ENCODE data around the gene MCRIP2.

- TF ChIP-seq CTCF (IDR thresholded peaks at IDR 0.05 in 2 of 3, conservative IDR thresholded peaks at IDR 0.05 in 1 of 3; ENCODE audit: insufficient read depth in 2 of 3, low read depth in 1 of 3, low read length in 3 of 3): no peak
- no peak for TF ChIP-seq EZH2 (IDR thresholded peaks at IDR 0.05; ENCODE audit: borderline replicate concordance, low read depth, low read length)
- no peak for TF ChIP-seq ZNF398 (CRISPR knock-in tag; IDR thresholded peaks at IDR 0.05)
- no peak for TF ChIP-seq ZNF175 (CRISPR knock-in tag; IDR thresholded peaks at IDR 0.05; ENCODE audit: low read depth)
- no peak for TF ChIP-seq CC2D1A (IDR thresholded peaks at IDR 0.05)
- no peak for TF ChIP-seq RNF2 (IDR thresholded peaks at IDR 0.05)
- TF ChIP-seq FOXK2 (conservative IDR thresholded peaks at IDR 0.05 in 1 of 2, IDR thresholded peaks at IDR 0.05 in 1 of 2; ENCODE audit: low read depth in 2 of 2): no peak
- TF ChIP-seq FOXJ2 (tag; IDR thresholded peaks at IDR 0.05): no peak
- TF ChIP-seq MLX (CRISPR knock-in tag; conservative IDR thresholded peaks at IDR 0.05): no peak
- no peak for TF ChIP-seq BDP1 (IDR thresholded peaks at IDR 0.05; ENCODE audit: insufficient read depth, insufficient read length)
Observed at GRCh38 chr16:640614-641013, 1.0 kb upstream of the MCRIP2 start.
